NCI-H345 treated with DMSO at 0.1 percent for 48 hours (cell line): ENCODE measurements around the gene PFN1.

Experiments
- DNase-seq: peaks from one replicate; lab custom pipeline; 2025; ENCODE audit not compliant: unreplicated experiment; lab: John Stamatoyannopoulos, UW

PFN1 gene

DNA sequence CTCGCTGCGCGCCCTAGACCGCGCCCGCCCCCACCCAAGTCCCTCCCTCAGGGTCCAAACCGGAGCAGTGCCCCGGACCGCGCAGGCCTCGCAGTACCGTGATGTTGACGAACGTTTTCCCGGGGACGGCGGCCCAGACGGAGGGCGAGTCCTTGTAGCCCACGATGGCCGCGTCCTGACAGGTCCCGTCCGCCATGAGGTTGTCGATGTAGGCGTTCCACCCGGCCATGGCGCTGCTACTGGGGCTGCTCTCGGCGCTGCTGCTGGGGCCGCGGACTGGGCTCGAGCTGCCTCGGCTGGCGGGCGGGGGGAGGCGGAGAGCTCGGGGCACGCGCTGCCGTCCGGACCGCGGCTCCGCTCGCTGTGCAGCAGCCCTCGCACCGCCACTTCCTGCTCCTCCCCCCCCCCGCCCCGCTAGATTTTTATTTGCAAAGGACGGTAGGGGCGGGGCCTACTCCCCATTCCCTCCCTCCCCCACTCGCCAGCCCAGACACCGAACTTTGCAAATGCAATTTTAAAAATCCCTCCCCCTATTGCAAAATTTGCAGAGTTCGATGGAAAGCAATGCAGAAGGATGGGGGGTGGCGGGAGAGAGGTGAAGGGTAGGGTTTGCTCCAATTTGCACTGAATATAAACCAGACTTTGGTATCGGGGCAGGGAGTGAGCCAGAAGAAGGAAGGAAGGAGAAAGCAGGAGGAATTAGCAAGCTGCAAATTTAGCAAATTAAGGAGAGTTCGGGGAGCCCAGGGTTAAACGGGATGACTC, at the start of gene PFN1:
PFN1 (minus strand) TSS at position 365 of the 765 bp plus-strand sequence; CDS start at position 229, 136 bp downstream.
- DNase-seq = peak; percentile 65

DNA sequence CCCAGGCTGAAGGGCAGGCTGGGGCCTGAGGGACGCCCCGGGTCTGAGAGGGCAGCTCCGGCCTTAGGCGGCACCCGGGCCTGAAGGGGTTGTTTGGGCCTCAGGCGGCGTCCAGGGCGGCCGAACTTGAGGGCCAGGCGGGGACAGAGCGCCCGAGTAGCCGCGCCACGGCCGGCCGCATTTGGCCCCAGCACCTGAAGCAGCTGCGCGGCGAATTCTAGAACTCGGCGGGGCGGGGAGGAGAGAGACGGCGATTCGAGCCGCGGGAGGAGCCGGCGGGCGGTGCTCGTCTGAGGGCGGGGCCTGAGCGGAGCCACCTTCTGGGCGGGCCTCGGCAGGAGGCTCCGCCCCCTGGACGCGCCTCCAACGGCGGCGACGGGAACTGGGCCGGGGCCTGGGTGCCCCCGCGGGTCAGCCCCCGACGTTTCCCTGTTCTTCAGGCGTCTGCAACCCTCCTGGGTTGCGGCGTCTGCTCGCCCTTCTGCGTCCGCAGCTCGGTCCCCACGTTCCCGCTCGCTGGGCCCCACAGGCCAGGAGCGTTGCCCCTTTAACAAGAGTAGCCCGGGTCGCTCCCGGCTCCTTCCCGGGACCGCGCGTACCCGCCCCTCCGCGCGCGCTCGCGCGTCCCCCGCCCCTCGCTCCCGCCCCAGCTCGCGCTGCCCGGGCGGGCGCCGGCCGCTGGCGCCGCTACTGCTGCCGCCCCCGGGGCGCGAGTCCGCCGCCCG, 49.1 kb upstream of the PFN1 start, which contains the start of the genes INCA1 and KIF1C:
INCA1 (minus strand) TSS at position 221 of the 725 bp plus-strand sequence. CDS start 3,085 bp downstream, outside the sequence.
KIF1C (plus strand) TSS at position 649 of the 725 bp plus-strand sequence. CDS start 2,297 bp downstream, outside the sequence.
- DNase-seq = peak; percentile 60

GRCh38 chr17:4994081-4994595, 45.8 kb upstream of the PFN1 start:
- DNase-seq = no peak

GRCh38 chr17:4987767-4988567, 39.6 kb upstream of the PFN1 start:
- DNase-seq = no peak

GRCh38 chr17:4986951-4987766, 38.8 kb upstream of the PFN1 start, which contains the start of gene CAMTA2:
CAMTA2 (minus strand) TSS chr17:4987675; CDS start chr17:4986222, 1,453 bp downstream.
- peak; percentile 35 for DNase-seq

DNA sequence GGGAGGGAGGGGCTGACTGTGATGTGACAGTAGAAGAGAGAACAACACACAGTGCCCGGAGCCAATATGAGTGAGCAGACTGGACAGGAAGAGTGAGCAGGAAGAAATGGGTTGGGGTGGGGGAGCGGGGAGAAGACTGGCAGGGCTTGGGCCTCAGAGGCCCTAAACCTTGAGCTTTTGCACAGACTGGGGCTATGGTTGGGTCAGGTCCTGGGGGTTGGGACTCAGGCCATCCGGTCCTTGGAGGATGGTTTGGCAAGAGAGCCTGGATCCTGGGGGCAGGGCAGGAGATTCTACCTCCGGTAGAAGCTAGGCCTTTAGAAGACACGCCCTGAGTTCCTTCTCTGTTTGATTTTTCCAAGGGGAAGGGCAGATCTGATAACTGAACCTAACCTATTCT, 38.1 kb upstream of the PFN1 start:
- DNase-seq = no peak

- no peak for DNase-seq
These were observed 34.0 kb upstream of the PFN1 start for GRCh38 chr17:4982305-4982704.

GRCh38 chr17:4980644-4981216, 32.4 kb upstream of the PFN1 start:
- no peak for DNase-seq

GRCh38 chr17:4978726-4979125, 30.4 kb upstream of the PFN1 start:
- no peak for DNase-seq

DNA sequence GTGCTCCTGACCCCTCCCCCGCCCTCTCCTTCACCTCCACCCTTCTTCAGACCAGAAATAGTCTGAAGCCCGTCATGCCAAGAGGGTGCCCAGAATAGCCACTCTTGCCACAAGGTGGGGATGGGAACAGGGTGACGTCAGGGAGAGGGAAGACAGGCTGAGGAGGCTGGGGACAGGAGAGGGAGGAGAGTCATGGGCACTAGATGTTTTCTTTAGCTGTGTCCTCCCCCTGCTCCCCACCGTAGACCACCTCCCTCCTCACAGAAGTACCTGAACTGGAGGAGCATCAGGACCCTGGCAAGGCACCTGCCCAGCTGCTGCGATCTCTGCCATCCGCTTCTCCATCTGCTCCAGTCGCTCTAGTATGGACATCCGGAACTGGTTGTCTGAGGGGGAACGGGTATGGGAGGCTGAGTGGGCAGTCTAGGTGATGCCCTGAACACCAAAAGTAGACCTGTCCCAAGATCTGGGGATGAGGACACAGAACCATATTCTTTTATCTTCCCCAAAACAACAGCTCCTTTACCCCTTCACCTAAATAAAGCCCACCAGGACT, 25.9 kb upstream of the PFN1 start:
- DNase-seq = no peak

DNA sequence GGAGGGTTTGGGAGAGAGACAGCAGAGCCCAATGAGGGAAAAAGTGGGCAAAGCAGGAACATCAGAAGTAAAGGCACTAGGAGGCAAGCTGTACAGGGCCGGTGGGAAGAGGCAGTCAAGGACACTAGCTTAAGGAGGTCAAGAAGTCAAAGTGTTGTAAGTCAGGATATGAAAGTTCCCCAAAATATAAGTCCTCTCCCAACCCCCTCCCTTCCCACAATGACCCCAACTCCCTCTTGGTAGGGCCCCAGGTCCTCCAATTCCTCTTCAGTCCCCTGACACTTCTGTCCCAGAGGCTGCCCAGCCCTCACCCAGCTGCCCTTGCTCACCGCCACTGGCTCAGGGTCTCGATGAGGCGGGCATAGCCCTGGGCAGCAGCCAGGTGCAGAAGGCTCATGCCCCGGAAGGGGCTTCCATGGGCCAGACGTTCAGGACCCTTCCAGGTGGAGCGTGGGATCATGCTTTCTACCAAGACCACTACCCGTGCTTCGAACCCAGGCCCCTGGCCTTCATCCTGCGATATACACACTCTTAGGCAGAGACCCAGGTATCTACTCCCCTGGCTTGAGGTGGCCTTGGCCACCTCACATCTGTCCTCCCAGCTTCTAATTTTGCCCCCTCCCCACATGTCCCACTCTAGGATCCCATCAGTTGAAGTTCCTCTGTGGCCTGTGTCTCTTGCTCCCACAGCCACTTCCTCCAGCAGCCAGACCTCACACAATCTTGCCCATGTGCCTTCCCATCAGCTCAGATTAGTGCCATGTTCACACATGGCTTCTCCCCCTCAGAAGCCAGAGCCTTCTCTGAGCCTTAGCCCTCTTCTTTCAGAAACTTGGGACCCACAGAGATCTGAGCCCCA, 25.2 kb upstream of the PFN1 start:
- DNase-seq = no peak

GRCh38 chr17:4972752-4973151, 24.4 kb upstream of the PFN1 start:
- no peak for DNase-seq

DNA sequence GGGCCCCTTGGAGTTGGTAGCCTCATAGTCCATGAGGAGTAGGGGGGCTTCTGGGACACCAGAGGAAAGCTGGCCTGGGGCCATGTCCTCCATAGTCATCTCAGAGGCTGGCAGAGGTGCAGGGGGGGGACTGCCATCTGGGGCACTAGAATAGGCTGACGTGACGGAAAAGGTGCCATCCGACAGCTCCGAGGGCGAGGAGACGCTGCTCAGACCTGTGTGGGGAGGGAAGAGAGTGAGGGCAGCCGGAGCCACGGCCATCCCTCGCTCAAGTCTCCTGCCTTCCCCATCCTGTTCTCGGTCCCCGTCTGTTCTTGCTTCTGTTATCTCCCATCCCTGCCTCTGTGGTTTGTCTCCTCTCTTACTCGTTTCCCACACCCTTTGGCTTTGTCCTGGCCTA, 24.0 kb upstream of the PFN1 start:
- no peak for DNase-seq

DNA sequence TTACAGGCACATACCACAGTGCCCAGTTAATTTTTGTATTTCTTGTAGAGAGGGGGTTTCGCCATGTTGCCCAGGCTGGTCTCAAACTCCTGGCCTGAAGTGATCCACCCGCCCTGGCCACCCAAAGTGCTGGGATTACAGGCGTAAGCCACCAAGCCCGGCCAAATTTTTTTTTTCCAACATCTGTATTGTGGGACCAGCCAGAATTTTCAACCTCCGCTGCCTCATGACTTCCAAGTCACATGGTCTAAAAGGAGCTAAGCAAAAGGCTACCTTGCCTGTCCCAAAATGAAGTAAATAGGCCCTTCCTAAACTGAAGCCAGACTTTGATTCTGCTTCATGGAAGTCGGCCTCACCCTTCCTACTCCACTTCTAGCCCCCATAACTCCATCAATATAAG, 23.5 kb upstream of the PFN1 start:
- no peak for DNase-seq

GRCh38 chr17:4970273-4970672, 21.9 kb upstream of the PFN1 start:
- DNase-seq = no peak

GRCh38 chr17:4969551-4970173, 21.3 kb upstream of the PFN1 start:
- DNase-seq = no peak

GRCh38 chr17:4969047-4969550, 20.8 kb upstream of the PFN1 start:
- no peak for DNase-seq

DNA sequence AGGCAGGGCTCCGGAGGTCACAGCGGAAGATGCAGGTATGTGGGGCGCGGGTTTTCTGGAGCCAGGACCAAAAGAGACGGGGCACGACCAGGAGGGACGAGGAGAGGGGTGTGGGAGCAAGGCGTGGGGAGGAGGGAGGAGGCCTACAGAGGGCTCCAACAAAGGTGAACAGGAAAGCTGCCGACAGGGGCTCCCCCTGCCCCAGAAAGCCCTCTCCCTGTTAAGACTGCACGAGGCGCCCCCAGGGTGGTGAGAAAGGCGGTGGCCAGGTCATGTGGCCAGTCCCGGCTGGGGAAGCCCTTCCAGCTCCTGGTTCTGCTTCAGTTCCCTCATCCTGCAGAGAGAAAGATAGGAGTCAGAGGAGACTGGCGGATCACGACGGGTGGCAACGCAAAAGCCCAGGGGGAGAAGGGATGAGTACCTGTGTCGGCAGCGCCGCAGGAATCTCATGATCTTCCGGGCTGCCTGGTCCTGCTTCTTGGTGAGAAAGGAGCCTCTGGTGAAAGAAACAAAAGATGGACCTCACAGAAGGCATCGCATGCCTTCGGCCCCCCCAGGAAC, 20.2 kb upstream of the PFN1 start:
- no peak for DNase-seq
